NCI-H1105 (cell line): ENCODE measurements around the gene PVALEF.

ENCODE experiments used
- DNase-seq: peaks from one replicate; lab custom pipeline; 2025; lab: John Stamatoyannopoulos, UW

The PVALEF gene

GRCh38 chr17:81197409-81197795 is 32.1 kb downstream of the PVALEF start:
- no peak for DNase-seq

- DNase-seq: no peak
These were observed 32.7 kb downstream of the PVALEF start for GRCh38 chr17:81197831-81198490.

GRCh38 chr17:81198826-81199481 is 33.6 kb downstream of the PVALEF start:
- DNase-seq: no peak

- no peak for DNase-seq
These were observed 34.1 kb downstream of the PVALEF start for GRCh38 chr17:81199482-81199830.

GRCh38 chr17:81200201-81200600 is 34.9 kb downstream of the PVALEF start:
- no peak for DNase-seq

- no peak for DNase-seq
These were observed 35.6 kb downstream of the PVALEF start for GRCh38 chr17:81200695-81201580.

GRCh38 chr17:81202318-81202717 is 37.0 kb downstream of the PVALEF start:
- DNase-seq: no peak

GRCh38 chr17:81203136-81203535 is 37.8 kb downstream of the PVALEF start:
- DNase-seq: no peak

GRCh38 chr17:81204578-81204977 is 39.3 kb downstream of the PVALEF start:
- DNase-seq: no peak

- no peak for DNase-seq
These were observed 40.9 kb downstream of the PVALEF start for GRCh38 chr17:81206166-81206565.

- no peak for DNase-seq
These were observed 41.4 kb downstream of the PVALEF start for GRCh38 chr17:81206657-81207056.

GRCh38 chr17:81207610-81208581 is 42.6 kb downstream of the PVALEF start:
- no peak for DNase-seq

- no peak for DNase-seq
These were observed 43.3 kb downstream of the PVALEF start for GRCh38 chr17:81208651-81209050.

- DNase-seq: no peak
These were observed 43.8 kb downstream of the PVALEF start for GRCh38 chr17:81209141-81209540.

GRCh38 chr17:81210466-81210865 is 45.2 kb downstream of the PVALEF start:
- no peak for DNase-seq

- DNase-seq: no peak
These were observed 45.6 kb downstream of the PVALEF start for GRCh38 chr17:81210868-81211267.

GRCh38 chr17:81212365-81212764 is 47.1 kb downstream of the PVALEF start:
- DNase-seq: no peak

- DNase-seq: no peak
These were observed 48.7 kb downstream of the PVALEF start for GRCh38 chr17:81213978-81214377.

GRCh38 chr17:81217491-81217890 is 52.2 kb downstream of the PVALEF start:
- DNase-seq: no peak

- no peak for DNase-seq
These were observed 53.2 kb downstream of the PVALEF start for GRCh38 chr17:81218459-81218858.

- no peak for DNase-seq
These were observed 53.7 kb downstream of the PVALEF start for GRCh38 chr17:81218991-81219390.
